SIG-M5 treated with dmso at 0.1 percent for 504 hours (cell line): ENCODE data around the gene PAWR.
A peak's percentile ranks its signal among the peaks of the same experiment; 100 is the strongest.

Source experiments
- DNase-seq: peaks from one replicate; lab custom pipeline; 2025; ENCODE audit not compliant: unreplicated experiment; lab: John Stamatoyannopoulos, UW

Gene PAWR

GRCh38 chr12:79690638-79691510 is at the start of gene PAWR:
Gene PAWR (minus strand): TSS chr12:79690964. CDS start chr12:79690244, 720 bp downstream.
- DNase-seq = peak; percentile 39

- DNase-seq = peak; percentile 58
Measured at GRCh38 chr12:79737875-79738718, 47.3 kb upstream of the PAWR start.

- no peak for DNase-seq
Measured at GRCh38 chr12:79732638-79733037, 41.9 kb upstream of the PAWR start.

GRCh38 chr12:79725987-79726386 is 35.2 kb upstream of the PAWR start:
- no peak for DNase-seq

- DNase-seq = no peak
Measured at GRCh38 chr12:79717006-79717405, 26.2 kb upstream of the PAWR start.

GRCh38 chr12:79715308-79715707 is 24.5 kb upstream of the PAWR start:
- DNase-seq = no peak

- DNase-seq = no peak
Measured at GRCh38 chr12:79710707-79711483, 20.1 kb upstream of the PAWR start.

- no peak for DNase-seq
Measured at GRCh38 chr12:79707830-79708229, 17.1 kb upstream of the PAWR start.

- DNase-seq = no peak
Measured at GRCh38 chr12:79706676-79707075, 15.9 kb upstream of the PAWR start.

- no peak for DNase-seq
Measured at GRCh38 chr12:79706156-79706555, 15.4 kb upstream of the PAWR start.

- DNase-seq = no peak
Measured at GRCh38 chr12:79698966-79699365, 8.2 kb upstream of the PAWR start.

- no peak for DNase-seq
Measured at GRCh38 chr12:79696416-79696815, 5.7 kb upstream of the PAWR start.

GRCh38 chr12:79692860-79693577 is 2.3 kb upstream of the PAWR start:
- no peak for DNase-seq

GRCh38 chr12:79691511-79692248 is 916 bp upstream of the PAWR start:
- no peak for DNase-seq

- no peak for DNase-seq
Measured at GRCh38 chr12:79690142-79690637, 574 bp downstream of the PAWR start.

- no peak for DNase-seq
Measured at GRCh38 chr12:79689477-79690141, 1.2 kb downstream of the PAWR start.

- DNase-seq = no peak
Measured at GRCh38 chr12:79689061-79689476, 1.7 kb downstream of the PAWR start.

- no peak for DNase-seq
Measured at GRCh38 chr12:79688376-79689060, 2.2 kb downstream of the PAWR start.
